ENCODE measurements around the gene SOX6. TPM values are rescaled to one million over a fixed set of nuclear protein-coding genes. Genes with fewer than 3 reads are reported as not detected.
"Not testable (repeated sequence)": the region's sequence is repeated elsewhere in the genome, so short reads cannot be mapped to it uniquely, and the experiment has no call there.

Gene SOX6
- total RNA-seq, 4 donors from 2014 or later: 0.29 to 20.5 (median 8.2) TPM

- intact Hi-C loops (cut with DNase I; ENCODE audit: low total_unique reads): no loop called here
- no peak for DNase-seq
- TF ChIP-seq POLR2A (IDR thresholded peaks at IDR 0.05): no peak
- TF ChIP-seq, protein P1, sequence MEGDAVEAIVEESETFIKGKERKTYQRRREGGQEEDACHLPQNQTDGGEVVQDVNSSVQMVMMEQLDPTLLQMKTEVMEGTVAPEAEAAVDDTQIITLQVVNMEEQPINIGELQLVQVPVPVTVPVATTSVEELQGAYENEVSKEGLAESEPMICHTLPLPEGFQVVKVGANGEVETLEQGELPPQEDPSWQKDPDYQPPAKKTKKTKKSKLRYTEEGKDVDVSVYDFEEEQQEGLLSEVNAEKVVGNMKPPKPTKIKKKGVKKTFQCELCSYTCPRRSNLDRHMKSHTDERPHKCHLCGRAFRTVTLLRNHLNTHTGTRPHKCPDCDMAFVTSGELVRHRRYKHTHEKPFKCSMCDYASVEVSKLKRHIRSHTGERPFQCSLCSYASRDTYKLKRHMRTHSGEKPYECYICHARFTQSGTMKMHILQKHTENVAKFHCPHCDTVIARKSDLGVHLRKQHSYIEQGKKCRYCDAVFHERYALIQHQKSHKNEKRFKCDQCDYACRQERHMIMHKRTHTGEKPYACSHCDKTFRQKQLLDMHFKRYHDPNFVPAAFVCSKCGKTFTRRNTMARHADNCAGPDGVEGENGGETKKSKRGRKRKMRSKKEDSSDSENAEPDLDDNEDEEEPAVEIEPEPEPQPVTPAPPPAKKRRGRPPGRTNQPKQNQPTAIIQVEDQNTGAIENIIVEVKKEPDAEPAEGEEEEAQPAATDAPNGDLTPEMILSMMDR (IDR thresholded peaks at IDR 0.05): no peak
- Histone ChIP-seq H3K4me3 (no peak overlapping the region), H3K36me3 (no peaks in the 10 kb centered on the region), H3K27ac (no peak overlapping the region), H3K27me3 (no peaks in the 10 kb centered on the region), H3K9me3 (no peaks in the 10 kb centered on the region), H3K4me1 (no peaks in the 10 kb centered on the region)
Measured at GRCh38 chr11:16034074-16034473, 322.3 kb downstream of the SOX6 start.

- H3K4me3 ChIP-seq: no peak overlapping the region
- no peaks in the 10 kb centered on the region for H3K27me3 ChIP-seq
- no peaks in the 10 kb centered on the region for H3K4me1 ChIP-seq
- H3K27ac ChIP-seq: no peak overlapping the region
- DNase-seq: no peak
- intact Hi-C loops (cut with DNase I; ENCODE audit: low total_unique reads): no loop called here
- TF ChIP-seq POLR2A (IDR thresholded peaks at IDR 0.05): no peak
- TF ChIP-seq, protein P1 (IDR thresholded peaks at IDR 0.05): no peak
- H3K36me3 ChIP-seq: no peaks in the 10 kb centered on the region
- no peaks in the 10 kb centered on the region for H3K9me3 ChIP-seq
Measured at GRCh38 chr11:16032974-16033373, 323.4 kb downstream of the SOX6 start.

- no peak overlapping the region for H3K4me3 ChIP-seq
- no peaks in the 10 kb centered on the region for H3K9me3 ChIP-seq
- H3K27ac ChIP-seq: no peak overlapping the region
- no peaks in the 10 kb centered on the region for H3K4me1 ChIP-seq
- DNase-seq: no peak
- intact Hi-C loops (cut with DNase I; ENCODE audit: low total_unique reads): no loop called here
- no peaks in the 10 kb centered on the region for H3K27me3 ChIP-seq
- H3K36me3 ChIP-seq: no peaks in the 10 kb centered on the region
- TF ChIP-seq POLR2A (IDR thresholded peaks at IDR 0.05): no peak
- TF ChIP-seq, protein P1 (IDR thresholded peaks at IDR 0.05): no peak
Measured at GRCh38 chr11:16031210-16031609, 325.1 kb downstream of the SOX6 start.

DNA sequence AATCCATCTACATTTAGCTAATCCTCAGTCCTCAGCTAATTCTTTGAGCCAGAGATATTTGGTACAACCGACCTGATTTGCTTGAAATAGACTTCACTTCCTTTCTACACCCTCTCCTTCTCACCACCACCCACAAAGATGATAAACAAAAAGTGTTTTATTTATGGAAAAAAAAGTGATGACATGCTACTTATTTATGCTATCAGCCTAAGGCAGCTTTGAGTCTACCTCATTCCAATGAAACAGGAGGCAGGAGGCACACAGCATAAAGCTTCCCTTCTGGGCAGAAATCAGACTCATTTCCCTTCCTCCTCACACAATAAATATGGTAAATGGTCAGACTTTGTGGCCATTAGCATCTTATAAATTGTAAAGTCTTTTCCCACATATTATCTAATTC, 325.7 kb downstream of the SOX6 start:
- no peak for DNase-seq
- Histone ChIP-seq H3K4me3 (no peak overlapping the region), H3K4me1 (no peaks in the 10 kb centered on the region), H3K9me3 (no peaks in the 10 kb centered on the region), H3K27me3 (no peaks in the 10 kb centered on the region), H3K27ac (no peak overlapping the region), H3K36me3 (no peaks in the 10 kb centered on the region)
- intact Hi-C loops (cut with DNase I; ENCODE audit: low total_unique reads): no loop called here
- TF ChIP-seq POLR2A (IDR thresholded peaks at IDR 0.05): no peak
- TF ChIP-seq, protein P1 (IDR thresholded peaks at IDR 0.05): no peak

- H3K4me1 ChIP-seq; H3K27me3 ChIP-seq; H3K27ac ChIP-seq; H3K4me3 ChIP-seq; DNase-seq; H3K9me3 ChIP-seq; intact Hi-C loops (cut with DNase I; ENCODE audit: low total_unique reads); H3K36me3 ChIP-seq: not testable (repeated sequence)
Measured at GRCh38 chr11:16029151-16029550, 327.2 kb downstream of the SOX6 start.

GRCh38 chr11:16028419-16028818, 327.9 kb downstream of the SOX6 start:
- Histone ChIP-seq H3K36me3 (no peaks in the 10 kb centered on the region), H3K27me3 (no peaks in the 10 kb centered on the region), H3K4me3 (no peak overlapping the region), H3K9me3 (no peaks in the 10 kb centered on the region), H3K27ac (no peak overlapping the region), H3K4me1 (no peaks in the 10 kb centered on the region)
- no peak for TF ChIP-seq POLR2A (IDR thresholded peaks at IDR 0.05)
- TF ChIP-seq, protein P1 (IDR thresholded peaks at IDR 0.05): no peak
- DNase-seq: no peak
- intact Hi-C loops (cut with DNase I; ENCODE audit: low total_unique reads): no loop called here

Measured in uterus (tissue), 4 donors.